HG03066 (cell line): ENCODE measurements around the gene DENND4B.

Experiments used
- ATAC-seq: cut with Tn5 transposase; IDR thresholded peaks from one replicate; pipeline ENCODE4 v1.9.1; 2021; ENCODE audit warnings: low read depth; ENCODE audit not compliant: unreplicated experiment

Gene DENND4B

DNA sequence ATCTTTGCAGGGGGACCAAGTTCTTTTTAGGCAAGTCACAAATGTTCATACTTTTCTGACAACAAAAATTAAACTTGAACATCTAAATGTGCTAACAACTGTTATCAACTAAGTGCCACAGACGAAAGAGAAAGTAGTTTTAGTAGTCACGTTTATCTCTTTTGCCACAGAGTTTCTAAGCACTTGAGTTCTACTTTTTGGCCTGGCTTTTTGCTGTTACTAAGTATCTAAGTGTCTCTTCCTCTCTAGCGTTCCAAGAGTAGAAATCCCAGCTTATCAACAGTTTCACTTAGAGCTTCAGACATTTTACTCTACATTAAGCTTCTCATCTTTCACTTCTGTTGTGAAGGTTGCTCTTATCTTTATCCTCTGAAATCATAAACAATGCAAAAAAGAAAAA, 58.0 kb downstream of the DENND4B start:
- ATAC-seq: no peak

DNA sequence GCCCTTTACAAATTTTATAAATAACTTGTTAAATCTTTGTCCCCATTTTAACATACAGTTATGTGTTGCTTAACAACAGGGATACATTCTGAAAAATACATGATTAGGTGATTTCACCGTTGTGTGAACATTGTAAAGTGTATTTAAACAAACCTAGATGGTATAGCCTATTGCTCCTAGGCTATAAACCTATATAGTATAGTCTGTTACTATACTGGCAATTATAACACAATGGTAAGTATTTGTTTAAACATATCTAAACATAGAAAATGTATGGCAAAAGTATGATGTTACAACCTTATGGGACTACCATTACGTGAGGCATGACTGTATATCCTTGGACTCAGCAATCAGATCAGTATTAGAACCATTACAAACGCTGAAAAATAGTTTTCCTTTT, 60.4 kb downstream of the DENND4B start:
- ATAC-seq: no peak

DNA sequence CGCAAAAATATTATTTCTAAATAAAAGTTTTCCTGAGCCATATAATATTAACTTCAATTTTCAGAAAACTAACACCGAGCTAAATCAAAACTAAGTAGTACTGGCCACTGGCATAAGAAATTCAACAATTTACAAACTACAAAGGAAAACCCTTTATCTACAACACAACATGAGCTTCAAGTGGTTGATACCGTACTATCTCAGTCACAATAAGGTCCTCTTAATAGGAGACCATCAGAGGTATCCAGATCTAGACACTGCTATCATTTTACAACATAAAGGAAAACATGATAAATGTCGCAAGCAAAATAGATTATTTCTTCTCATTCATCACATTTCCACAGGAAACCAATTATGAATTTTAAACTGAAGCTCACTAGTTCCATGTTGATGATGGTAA, 63.3 kb downstream of the DENND4B start:
- ATAC-seq: no peak

DNA sequence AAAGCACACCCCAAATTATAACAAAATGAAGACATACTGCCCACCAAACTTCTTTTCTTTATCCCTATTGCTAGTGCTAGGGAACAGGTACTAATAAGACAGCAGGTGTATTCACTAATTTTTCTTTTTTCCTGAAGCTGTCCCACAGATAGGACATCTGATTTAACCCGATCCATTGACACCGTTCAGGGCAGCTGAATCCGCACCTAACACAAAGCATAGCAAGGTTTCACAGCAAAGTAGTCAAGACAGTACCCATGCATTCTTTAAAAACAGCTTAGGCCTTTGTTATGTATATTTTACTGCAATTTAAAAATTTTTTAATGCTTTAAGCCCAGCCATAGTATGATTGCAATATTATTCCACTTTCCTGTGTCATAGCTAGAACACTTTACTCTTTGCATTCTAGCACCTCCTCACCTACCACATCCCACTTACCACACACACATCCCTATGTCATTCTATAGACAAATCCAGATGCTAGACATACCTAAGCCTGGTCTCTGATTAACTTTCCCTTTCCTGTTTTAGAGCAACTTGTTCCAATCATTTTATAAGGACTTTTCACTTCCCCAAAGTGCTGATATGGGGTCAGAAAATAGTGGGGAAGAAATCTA, 64.1 kb downstream of the DENND4B start:
- ATAC-seq: no peak

DNA sequence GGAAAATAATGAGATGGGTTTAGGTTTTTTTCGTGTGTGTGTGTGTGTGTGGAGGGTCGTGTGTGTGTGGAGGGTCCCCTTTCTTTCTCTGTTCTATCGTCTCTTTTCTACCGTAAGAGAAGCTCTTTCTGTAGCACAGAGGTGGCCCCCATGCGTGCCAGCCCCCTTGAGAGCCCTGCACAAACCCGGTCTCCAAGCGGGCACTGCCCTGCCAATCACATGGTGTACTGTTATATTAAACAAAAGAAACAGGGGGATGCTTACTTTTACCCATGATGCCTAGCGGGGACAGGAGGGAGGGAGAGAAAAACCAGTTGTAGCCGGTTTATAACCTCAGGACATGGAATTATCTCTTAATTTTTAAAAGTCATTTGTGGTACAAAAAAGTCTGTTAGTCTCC, 64.8 kb downstream of the DENND4B start:
- ATAC-seq: no peak

DNA sequence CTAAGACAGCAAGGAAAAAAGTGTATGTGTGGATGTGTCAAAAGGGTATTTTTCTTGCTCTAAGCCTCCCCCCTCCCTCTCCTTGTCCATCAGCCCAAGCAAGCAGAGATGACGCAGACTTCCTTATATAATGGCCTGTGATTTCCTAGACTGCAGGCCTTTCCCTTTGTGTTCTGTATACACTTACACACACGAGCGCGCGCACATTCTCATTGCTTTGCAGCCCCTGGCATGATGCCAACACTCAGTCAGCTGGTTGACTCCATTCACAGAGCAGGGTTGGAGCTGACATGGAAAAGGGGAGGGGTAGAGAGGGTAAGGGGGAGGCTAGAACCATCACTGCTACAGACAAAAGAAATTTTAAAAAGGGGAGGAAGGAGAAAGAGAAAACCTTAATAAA, 65.6 kb downstream of the DENND4B start:
- no peak for ATAC-seq

DNA sequence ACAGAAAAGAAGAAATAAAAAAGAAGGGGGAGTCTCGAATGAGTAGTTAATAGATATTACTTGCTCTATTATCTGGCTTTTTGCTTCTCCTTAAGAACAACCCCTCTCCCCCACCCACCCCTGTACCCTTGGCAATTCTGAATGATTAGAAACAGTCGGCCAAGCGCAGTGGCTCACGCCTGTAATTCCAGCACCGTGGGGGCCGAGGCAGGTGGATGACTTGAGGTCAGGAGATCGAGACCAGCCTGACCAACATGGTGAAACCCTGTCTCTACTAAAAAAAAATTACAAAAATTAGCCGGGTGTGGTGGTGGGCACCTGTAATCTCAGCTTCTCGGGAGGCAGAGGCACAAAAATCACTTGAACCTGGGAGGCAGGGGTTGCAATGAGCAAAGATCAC, 66.5 kb downstream of the DENND4B start:
- ATAC-seq: no peak
